HG03521 (cell line): Measurements from ENCODE around the gene PIGQ.
"Not testable (repeated sequence)": the region's sequence is repeated elsewhere in the genome, so short reads cannot be mapped to it uniquely, and the experiment has no call there.

Experiments used
- ATAC-seq: cut with Tn5 transposase; IDR thresholded peaks from one replicate; pipeline ENCODE4 v1.9.1; 2021; ENCODE audit warnings: mild to moderate bottlenecking, moderate library complexity; ENCODE audit not compliant: unreplicated experiment

PIGQ gene

DNA sequence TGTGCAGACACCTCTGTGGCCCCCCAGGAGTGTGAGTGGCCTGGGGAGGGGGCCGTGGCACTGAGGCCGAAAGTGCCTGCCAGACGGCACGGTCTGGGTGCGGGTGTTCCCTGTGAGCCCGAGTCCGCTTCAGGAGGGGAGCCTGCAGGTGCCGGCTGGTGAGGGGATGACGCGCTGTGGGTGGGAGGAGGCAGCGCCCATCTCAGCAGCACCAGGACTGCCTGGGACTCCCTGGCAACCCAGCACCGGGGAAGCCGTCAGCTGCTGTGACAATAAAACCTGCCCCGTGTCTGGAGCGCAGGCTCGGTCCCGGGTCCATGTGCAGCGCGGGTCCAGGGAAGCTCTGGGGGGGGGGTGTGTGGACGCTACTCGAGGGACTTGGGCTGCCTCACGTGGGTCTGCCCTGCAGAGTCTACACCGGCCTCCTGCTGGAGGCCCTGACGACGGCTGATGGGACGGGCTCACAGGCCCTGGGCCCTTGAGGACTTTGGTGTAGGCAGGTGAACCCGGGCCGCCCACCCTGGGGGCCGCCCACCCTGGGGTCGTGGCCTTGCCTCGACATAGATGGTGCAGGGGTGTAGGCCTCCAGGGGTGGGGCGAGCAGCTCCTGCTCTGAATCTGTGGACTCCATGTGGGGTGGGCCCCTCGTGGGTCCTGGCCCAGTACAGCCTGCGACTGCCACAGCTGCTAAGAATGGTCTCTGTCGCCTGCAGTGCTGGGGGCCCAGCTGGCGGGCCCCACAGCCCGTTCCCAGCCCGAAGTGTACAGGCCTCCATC lies 14.2 kb downstream of the PIGQ start:
- no peak for ATAC-seq

GRCh38 chr16:585351-585750 lies 15.6 kb downstream of the PIGQ start:
- ATAC-seq: no peak

GRCh38 chr16:586047-586644 lies 16.4 kb downstream of the PIGQ start:
- no peak for ATAC-seq

DNA sequence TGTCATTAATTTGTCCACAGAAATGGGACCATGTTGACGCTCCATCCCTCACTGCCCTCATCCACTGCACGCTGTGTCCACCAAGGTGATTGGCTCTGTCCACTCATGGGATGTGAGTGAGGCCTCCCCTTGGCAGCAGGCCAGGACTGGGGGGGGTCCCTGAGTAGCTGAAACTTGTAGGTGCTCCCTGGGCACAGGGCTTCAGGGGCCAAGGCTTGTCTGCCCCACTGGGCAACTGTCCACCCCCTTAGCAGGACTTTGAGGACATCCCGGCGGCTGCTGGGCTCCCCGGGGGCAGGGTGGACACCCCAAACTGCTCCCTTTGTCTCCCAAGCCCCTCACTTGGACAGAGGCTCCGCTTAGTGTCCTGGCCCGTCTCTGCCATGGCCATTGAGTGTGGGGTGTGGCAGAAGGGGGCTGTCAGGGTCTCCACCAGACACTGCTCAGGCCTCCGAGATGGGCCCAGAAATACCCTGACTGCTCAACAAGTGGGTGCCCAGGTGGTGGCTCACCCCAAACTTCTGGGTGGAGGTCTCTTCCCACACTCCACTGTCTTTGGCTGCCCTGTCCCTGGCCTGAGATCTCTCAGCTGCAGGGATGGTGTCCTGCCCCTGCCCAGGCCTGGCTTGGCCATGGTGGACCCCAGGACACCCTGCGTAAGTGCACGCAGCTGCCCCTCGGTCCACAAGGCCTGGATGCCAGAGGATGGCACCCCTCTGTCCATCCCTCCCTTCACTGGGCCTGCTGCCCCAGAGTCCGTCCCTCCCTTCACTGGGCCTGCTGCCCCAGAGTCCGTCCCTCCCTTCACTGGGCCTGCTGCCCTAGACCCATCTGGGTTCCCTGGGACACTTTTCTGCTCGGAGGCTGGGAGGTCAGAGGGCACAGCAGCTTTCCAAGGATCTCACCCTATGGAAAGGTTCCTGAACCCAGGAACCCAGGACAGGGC lies 17.1 kb downstream of the PIGQ start:
- no peak for ATAC-seq

DNA sequence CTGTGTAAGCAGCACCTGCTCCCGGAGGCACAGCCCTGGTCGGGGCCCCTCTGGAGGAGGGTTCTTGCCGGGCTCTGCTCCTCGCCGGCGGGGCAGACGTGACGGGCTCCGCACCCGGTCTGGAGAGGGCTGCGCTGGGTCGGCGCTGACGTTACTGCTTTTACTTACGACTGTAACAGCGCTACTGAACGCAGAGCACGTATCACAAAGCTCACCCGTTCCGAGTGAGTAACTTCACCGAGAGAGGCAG lies 18.8 kb downstream of the PIGQ start:
- ATAC-seq: peak; percentile 1

DNA sequence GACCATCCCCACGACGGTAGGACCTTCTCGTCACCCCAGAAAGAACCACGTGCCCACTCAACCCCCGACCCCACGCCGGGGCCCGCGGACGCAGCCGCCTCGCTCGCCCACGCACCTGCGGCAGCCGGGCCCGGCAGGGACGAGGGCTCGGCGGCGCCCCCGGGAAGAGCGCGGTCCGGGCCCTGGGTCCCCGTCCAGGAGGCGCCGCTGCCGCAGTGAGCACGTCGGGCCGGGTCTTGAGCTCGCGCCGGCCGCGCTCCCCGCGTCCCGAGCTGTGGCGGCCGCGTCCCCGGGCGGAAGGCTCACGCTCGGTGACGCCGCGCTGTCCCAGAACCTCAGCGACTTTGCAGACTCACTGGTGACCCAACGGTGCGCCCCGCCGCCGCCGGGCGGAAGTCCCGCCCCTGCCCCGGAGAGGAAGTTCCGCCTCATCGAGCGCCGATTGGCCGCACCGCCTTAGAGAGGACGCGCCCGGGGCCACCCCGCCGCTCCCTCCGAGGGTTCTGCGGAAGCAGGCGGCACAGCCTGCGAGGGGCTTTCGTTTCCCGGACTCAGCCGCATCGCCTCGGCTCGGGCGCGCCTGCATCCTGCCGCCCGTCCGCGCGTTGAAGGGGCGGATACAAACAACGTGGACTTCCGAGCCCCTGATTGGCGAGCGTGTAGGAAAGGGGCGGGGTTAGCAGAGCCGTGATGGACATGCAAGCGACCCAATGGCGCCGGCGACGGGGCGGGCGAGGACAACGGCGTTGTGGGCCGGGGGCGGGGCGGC lies 19.3 kb downstream of the PIGQ start:
- peak; percentile 64 for ATAC-seq

DNA sequence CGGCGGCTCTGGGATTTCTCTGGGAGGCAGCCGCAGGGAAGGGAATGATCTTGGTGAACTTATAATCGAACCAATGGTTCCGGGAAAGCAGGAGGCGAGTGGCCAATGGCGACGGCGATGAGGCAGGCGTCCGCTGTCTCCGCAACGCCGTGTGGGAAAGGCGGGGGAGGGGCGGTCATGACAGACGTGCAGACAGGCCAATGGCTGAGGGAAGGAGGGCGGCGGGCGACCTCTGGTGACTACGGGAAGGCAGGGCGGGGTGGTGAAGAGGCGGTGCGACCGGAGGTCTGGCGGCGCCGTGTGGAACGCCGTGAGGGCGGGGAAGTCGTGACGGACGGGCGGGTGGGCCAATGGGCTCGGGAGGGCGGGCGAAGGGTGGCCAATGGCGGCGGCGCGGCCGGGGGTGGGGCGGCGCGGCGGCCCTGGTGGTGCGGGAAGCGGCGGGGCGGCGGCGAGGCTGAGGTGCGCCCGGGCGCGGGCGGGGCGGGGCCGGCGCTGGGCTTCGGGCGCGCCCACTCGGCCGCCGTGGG lies 20.0 kb downstream of the PIGQ start, which contains the start of gene RAB40C:
Gene RAB40C (plus strand): TSS at position 409 of the 530 bp plus-strand sequence. CDS start 226 bp downstream, outside the sequence.
- peak; percentile 67 for ATAC-seq

DNA sequence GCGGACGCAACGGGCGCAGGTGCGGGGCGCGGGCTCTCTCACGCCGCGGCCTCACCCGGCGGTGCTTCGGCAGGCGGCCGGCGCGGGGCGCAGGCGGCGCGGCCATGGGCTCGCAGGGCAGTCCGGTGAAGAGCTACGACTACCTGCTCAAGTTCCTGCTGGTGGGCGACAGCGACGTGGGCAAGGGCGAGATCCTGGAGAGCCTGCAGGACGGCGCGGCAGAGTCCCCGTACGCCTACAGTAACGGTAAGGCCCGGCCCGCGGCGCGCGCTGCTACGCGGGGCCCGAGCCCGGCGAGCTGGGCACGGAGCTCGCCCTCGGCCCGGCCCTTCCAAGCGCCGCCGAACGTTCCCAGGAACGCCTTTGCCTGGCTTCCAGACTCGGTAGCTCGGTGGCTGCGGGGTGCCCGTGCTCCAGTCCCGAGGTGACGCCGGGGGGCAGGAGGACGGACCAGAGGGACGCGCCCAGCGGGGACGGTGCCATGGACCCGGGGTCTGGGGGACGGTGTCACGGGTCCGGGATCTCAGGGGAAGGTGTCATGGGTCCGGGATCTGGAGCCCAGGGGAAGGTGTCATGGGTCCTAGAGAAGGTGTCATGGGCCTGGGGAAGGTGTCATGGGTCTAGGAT lies 20.5 kb downstream of the PIGQ start:
- ATAC-seq: no peak

- no peak for ATAC-seq
Observed at GRCh38 chr16:590815-591200, 21.0 kb downstream of the PIGQ start.

GRCh38 chr16:591231-591630 lies 21.5 kb downstream of the PIGQ start:
- ATAC-seq: no peak

GRCh38 chr16:591892-592517 lies 22.2 kb downstream of the PIGQ start:
- ATAC-seq: no peak

- ATAC-seq: no peak
Observed at GRCh38 chr16:592518-593306, 22.9 kb downstream of the PIGQ start.

DNA sequence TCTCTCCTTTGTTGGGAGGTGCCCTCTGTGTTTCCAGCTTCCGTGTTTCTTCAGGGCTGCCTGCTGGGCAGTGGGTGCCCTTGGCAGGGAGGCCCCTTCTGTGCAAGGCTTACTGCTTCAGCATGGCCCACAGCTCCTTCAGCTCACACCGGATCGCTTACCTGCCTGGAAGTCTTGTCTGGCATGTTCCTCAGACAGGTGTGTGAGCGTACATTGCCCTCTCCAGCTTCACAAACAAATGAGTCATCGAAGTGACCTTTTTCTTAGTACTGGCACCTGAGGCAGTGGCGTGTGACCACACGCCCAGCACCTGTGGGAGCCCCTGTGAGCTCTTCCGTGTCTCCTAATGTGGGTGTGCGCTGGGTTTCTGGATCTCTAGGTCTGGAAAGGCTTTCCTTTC lies 23.6 kb downstream of the PIGQ start:
- ATAC-seq: no peak

DNA sequence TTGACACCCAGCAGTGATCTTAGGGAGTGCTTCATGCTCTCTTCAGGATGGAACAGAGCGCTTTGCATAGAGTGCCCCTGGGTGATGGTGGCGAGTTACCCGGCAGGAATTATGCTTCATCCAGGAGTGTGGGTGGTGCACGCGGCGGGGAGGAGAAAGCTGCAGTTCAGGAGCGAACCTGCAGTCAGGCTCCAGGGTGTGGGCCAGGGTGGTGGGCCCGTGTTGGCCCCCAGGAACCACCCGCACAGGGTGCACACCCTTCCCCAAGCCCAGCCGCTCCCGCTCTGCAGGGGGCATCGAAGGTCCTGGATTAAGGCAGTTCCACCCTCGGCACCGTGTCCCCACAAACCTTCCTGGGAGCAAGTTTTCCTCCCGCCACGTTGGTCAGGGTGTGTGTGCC lies 24.0 kb downstream of the PIGQ start:
- no peak for ATAC-seq

- ATAC-seq: no peak
Observed at GRCh38 chr16:595094-595528, 25.3 kb downstream of the PIGQ start.

DNA sequence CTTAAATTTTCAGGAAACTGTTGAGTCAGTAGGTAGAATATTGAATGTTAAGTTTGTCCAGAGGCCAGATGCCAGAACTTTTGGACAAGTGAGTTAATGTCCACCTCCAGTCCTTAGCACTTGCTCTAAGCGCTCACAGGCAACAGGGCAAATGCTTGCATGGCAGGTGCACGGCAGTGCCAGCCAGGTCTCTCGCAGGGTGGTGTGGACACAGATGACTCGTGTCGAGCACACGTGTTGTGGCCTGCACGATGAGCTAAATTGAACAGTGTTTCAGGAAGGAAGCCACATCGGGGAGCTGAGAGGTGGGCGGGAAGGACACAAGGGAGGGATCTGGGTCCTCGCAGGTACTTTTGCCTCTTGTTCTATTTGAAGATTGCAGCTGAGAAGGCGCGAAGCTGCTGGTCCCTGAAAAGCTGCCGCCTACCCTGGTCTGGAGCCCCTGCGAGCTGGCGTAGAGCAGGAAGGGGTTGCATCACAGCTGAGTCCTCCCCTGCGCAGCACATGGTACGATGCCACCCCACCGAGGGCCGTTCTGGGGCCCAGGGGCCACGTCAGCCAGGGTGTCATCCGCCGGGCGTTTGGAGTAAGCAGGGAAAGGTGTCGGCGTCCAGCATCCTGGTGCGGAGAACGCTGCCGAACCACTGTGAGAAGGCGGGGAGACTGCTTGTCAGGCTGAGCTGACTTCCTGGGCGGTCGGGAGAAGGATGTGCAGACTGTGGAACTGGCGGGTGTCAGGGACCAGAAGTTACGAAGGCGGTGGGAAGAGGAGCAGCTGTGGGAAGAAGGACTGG lies 26.4 kb downstream of the PIGQ start:
- ATAC-seq: no peak

- ATAC-seq: no peak
Observed at GRCh38 chr16:596736-597060, 26.9 kb downstream of the PIGQ start.

GRCh38 chr16:597655-598054 lies 27.9 kb downstream of the PIGQ start:
- ATAC-seq: not testable (repeated sequence)
